Activated CD8-positive, alpha-beta T cell treated with anti-CD3 and anti-CD28 coated beads for 36 hours (primary cell): ENCODE data around the gene WNT10A. TPM values are rescaled to one million over a fixed set of nuclear protein-coding genes. Genes with fewer than 3 reads are reported as not detected.

ENCODE experiments used
- ATAC-seq: fragments of 200-7000 bp; cut with Tn5 transposase; one replicate; pipeline ENCODE4 v1.10.0; 2021; ENCODE audit warnings: mild to moderate bottlenecking, moderate library complexity
- CTCF ChIA-PET: fragments of 350-600 bp; sonication (Branson Sonifier 250); formaldehyde crosslinking; loops from one replicate; lab custom pipeline; 2021; ENCODE audit warnings: antibody characterized with exemption; lab: Charles Lee
- POLR2A ChIA-PET: fragments of 350-600 bp; sonication (Branson Sonifier 250); formaldehyde crosslinking; loops from one replicate; lab custom pipeline; 2021; ENCODE audit warnings: antibody characterized with exemption; lab: Charles Lee
- DNase-seq: peaks from one replicate; pipeline ENCODE4 v3.0.0-alpha.2; 2020
- H3K27ac Mint-ChIP-seq: one replicate; pipeline ENCODE4 v1.8.0; 2021; ENCODE audit warnings: mild to moderate bottlenecking, mixed read lengths
- H3K27me3 Mint-ChIP-seq: one replicate; pipeline ENCODE4 v1.8.0; 2021; ENCODE audit warnings: mixed read lengths
- H3K36me3 Mint-ChIP-seq: one replicate; pipeline ENCODE4 v1.8.0; 2021; ENCODE audit warnings: low read depth, mixed read lengths
- H3K4me1 Mint-ChIP-seq: one replicate; pipeline ENCODE4 v1.8.0; 2021; ENCODE audit warnings: low read depth, mixed read lengths
- H3K4me3 Mint-ChIP-seq: one replicate; pipeline ENCODE4 v1.8.0; 2021; ENCODE audit warnings: mild to moderate bottlenecking, moderate library complexity, mixed read lengths
- H3K9me3 Mint-ChIP-seq: one replicate; pipeline ENCODE4 v1.8.0; 2021; ENCODE audit warnings: mixed read lengths
- CTCF ChIP-seq: fragments of 200-600 bp; IDR thresholded peaks from one replicate; pipeline ENCODE4 v1.8.0; 2022; ENCODE audit warnings: antibody characterized with exemption, mild to moderate bottlenecking
- intact Hi-C: fragments of 100-400 bp; cut with micrococcal nuclease; formaldehyde crosslinking; loops from one replicate; pipeline ENCODE4 v1.10.0; 2022
- total RNA-seq, 2 experiments: library from RNA; stranded (reverse); gene quantifications; one replicate each; pipeline ENCODE4 v1.2.3, GENCODE V29; 2021

The WNT10A gene
- total RNA-seq, 2 experiments from 2014 or later = 27.9 to 29.2 TPM

GRCh38 chr2:218863021-218863520 is 17.6 kb upstream of the WNT10A start:
- Mint-ChIP-seq H3K4me1 (peaks cover 10% of the 10 kb centered on the region), H3K27me3 (peaks cover 49% of the 10 kb centered on the region), H3K9me3 (no peaks in the 10 kb centered on the region), H3K27ac (no peak overlapping the region), H3K4me3 (no peak overlapping the region), H3K36me3 (no peaks in the 10 kb centered on the region)
- no peak for TF ChIP-seq CTCF
- DNase-seq (no peak), ATAC-seq (no peak)
- POLR2A ChIA-PET = no interaction called here
- intact Hi-C loops = no loop called here
- CTCF ChIA-PET = interaction anchor here (1.0 to 4.3 kb wide), 5 partner anchors 10 to 42 kb away, joined by 3 to 30 read pairs (median 6); no protein-coding TSS in a partner anchor

- Mint-ChIP-seq H3K27ac (no peak overlapping the region), H3K9me3 (no peaks in the 10 kb centered on the region), H3K27me3 (peaks cover 42% of the 10 kb centered on the region), H3K36me3 (no peaks in the 10 kb centered on the region), H3K4me1 (peaks cover 8% of the 10 kb centered on the region), H3K4me3 (no peak overlapping the region)
- POLR2A ChIA-PET = no interaction called here
- intact Hi-C loops = loop anchor here (5.0 kb wide), 1 partner anchor 42 kb away; no protein-coding TSS in a partner anchor
- no peak for TF ChIP-seq CTCF
- no peak for ATAC-seq
- CTCF ChIA-PET = interaction anchor here (2.0 to 2.4 kb wide), 2 partner anchors 33 to 155 kb away, joined by 4 to 16 read pairs; partner anchors contain the start of gene TTLL4
- DNase-seq = no peak
Measured at GRCh38 chr2:218865396-218865795, 15.3 kb upstream of the WNT10A start.

GRCh38 chr2:218865999-218866398 is 14.7 kb upstream of the WNT10A start:
- DNase-seq (no peak), ATAC-seq (no peak)
- intact Hi-C loops = loop anchor here (5.0 kb wide), 1 partner anchor 41 kb away; no protein-coding TSS in a partner anchor
- no peak for TF ChIP-seq CTCF
- POLR2A ChIA-PET = no interaction called here
- no peaks in the 10 kb centered on the region for H3K36me3 Mint-ChIP-seq
- peaks cover 40% of the 10 kb centered on the region for H3K27me3 Mint-ChIP-seq
- CTCF ChIA-PET = interaction anchor here (0.8 to 1.0 kb wide), 2 partner anchors 10 to 11 kb away, joined by 3 read pairs; no protein-coding TSS in a partner anchor
- H3K4me3 Mint-ChIP-seq = no peak overlapping the region
- no peaks in the 10 kb centered on the region for H3K9me3 Mint-ChIP-seq
- no peak overlapping the region for H3K27ac Mint-ChIP-seq
- H3K4me1 Mint-ChIP-seq = peaks cover 8% of the 10 kb centered on the region

GRCh38 chr2:218867900-218868299 is 12.8 kb upstream of the WNT10A start:
- no peaks in the 10 kb centered on the region for H3K9me3 Mint-ChIP-seq
- intact Hi-C loops = loop anchor here (5.0 kb wide), 1 partner anchor 39 kb away; no protein-coding TSS in a partner anchor
- no peak for TF ChIP-seq CTCF
- no peak for DNase-seq
- POLR2A ChIA-PET = interaction anchor here (0.6 to 1.3 kb wide), 2 partner anchors 9 to 17 kb away, joined by 3 to 5 read pairs; no protein-coding TSS in a partner anchor
- H3K36me3 Mint-ChIP-seq = no peaks in the 10 kb centered on the region
- no peak overlapping the region for H3K4me3 Mint-ChIP-seq
- no peak for ATAC-seq
- peaks cover 42% of the 10 kb centered on the region for H3K27me3 Mint-ChIP-seq
- peaks cover 19% of the 10 kb centered on the region for H3K4me1 Mint-ChIP-seq
- H3K27ac Mint-ChIP-seq = no peak overlapping the region
- CTCF ChIA-PET = interaction anchor here (1.6 to 23.0 kb wide), 2 partner anchors 9 to 24 kb away, joined by 6 to 1101 read pairs; no protein-coding TSS in a partner anchor

GRCh38 chr2:218869064-218869463 is 11.6 kb upstream of the WNT10A start:
- TF ChIP-seq CTCF = no peak
- ATAC-seq = no peak
- CTCF ChIA-PET = interaction anchor here (1.0 to 23.0 kb wide), 8 partner anchors 8 to 111 kb away, joined by 3 to 1101 read pairs (median 5); partner anchors contain the start of gene WNT6
- H3K4me3 Mint-ChIP-seq = no peak overlapping the region
- H3K36me3 Mint-ChIP-seq = no peaks in the 10 kb centered on the region
- POLR2A ChIA-PET = interaction anchor here (1.0 to 1.3 kb wide), 2 partner anchors 10 to 22 kb away, joined by 3 to 5 read pairs; no protein-coding TSS in a partner anchor
- peaks cover 42% of the 10 kb centered on the region for H3K27me3 Mint-ChIP-seq
- no peak overlapping the region for H3K27ac Mint-ChIP-seq
- peaks cover 23% of the 10 kb centered on the region for H3K4me1 Mint-ChIP-seq
- H3K9me3 Mint-ChIP-seq = no peaks in the 10 kb centered on the region
- no peak for DNase-seq
- intact Hi-C loops = loop anchor here (5.0 kb wide), 1 partner anchor 38 kb away; no protein-coding TSS in a partner anchor
